T-helper 1 cell treated with Interleukin-12 subunit alpha and Interleukin-12 subunit beta and Interleukin-4 antibody, amounts not matched to agents 30 μg/mL and 1 μg/mL, for 36 hours (primary cell): ENCODE results near the gene FAM200C.
A peak's percentile ranks its signal among the peaks of the same experiment; 100 is the strongest.

Experiments
- H3K27ac Mint-ChIP-seq: one replicate; pipeline ENCODE4 v1.8.0; 2021; ENCODE audit warnings: mild to moderate bottlenecking, mixed read lengths
- H3K27me3 Mint-ChIP-seq: one replicate; pipeline ENCODE4 v1.8.0; 2021; ENCODE audit warnings: low read depth, mixed read lengths
- H3K36me3 Mint-ChIP-seq: one replicate; pipeline ENCODE4 v1.8.0; 2021; ENCODE audit warnings: low read depth, mixed read lengths
- H3K4me1 Mint-ChIP-seq: one replicate; pipeline ENCODE4 v1.8.0; 2021; ENCODE audit warnings: low read depth, mixed read lengths
- H3K4me3 Mint-ChIP-seq: one replicate; pipeline ENCODE4 v1.8.0; 2021; ENCODE audit warnings: mild to moderate bottlenecking, moderate library complexity, mixed read lengths
- H3K9me3 Mint-ChIP-seq: one replicate; pipeline ENCODE4 v1.8.0; 2021; ENCODE audit warnings: mixed read lengths

The FAM200C gene

GRCh38 chr5:160434022-160434531 lies 34.2 kb upstream of the FAM200C start:
- Mint-ChIP-seq H3K36me3 (peaks cover 4% of the 10 kb centered on the region), H3K27me3 (peaks cover 5% of the 10 kb centered on the region), H3K4me3 (no peak overlapping the region), H3K27ac (no peak overlapping the region), H3K9me3 (no peaks in the 10 kb centered on the region), H3K4me1 (peaks cover 12% of the 10 kb centered on the region)

- Mint-ChIP-seq H3K4me3 (no peak overlapping the region), H3K27me3 (peaks cover 5% of the 10 kb centered on the region), H3K27ac (no peak overlapping the region), H3K4me1 (peaks cover 5% of the 10 kb centered on the region), H3K36me3 (peaks cover 12% of the 10 kb centered on the region), H3K9me3 (no peaks in the 10 kb centered on the region)
Observed at GRCh38 chr5:160432787-160433186, 32.9 kb upstream of the FAM200C start.

- peaks cover 15% of the 10 kb centered on the region for H3K36me3 Mint-ChIP-seq
- peaks cover 5% of the 10 kb centered on the region for H3K4me1 Mint-ChIP-seq
- peaks cover 5% of the 10 kb centered on the region for H3K27me3 Mint-ChIP-seq
- no peaks in the 10 kb centered on the region for H3K9me3 Mint-ChIP-seq
- H3K4me3 Mint-ChIP-seq, result no peak overlapping the region
- H3K27ac Mint-ChIP-seq, result no peak overlapping the region
Observed at GRCh38 chr5:160432196-160432595, 32.3 kb upstream of the FAM200C start.

GRCh38 chr5:160427607-160428006 lies 27.8 kb upstream of the FAM200C start:
- H3K4me1 Mint-ChIP-seq, result peaks cover 27% of the 10 kb centered on the region
- H3K4me3 Mint-ChIP-seq, result no peak overlapping the region
- H3K36me3 Mint-ChIP-seq, result peaks cover 30% of the 10 kb centered on the region
- no peak overlapping the region for H3K27ac Mint-ChIP-seq
- no peaks in the 10 kb centered on the region for H3K27me3 Mint-ChIP-seq
- H3K9me3 Mint-ChIP-seq, result no peaks in the 10 kb centered on the region

- Mint-ChIP-seq H3K4me3 (peak overlapping the region; percentile 92), H3K36me3 (peaks cover 23% of the 10 kb centered on the region), H3K27ac (peak overlapping the region; percentile 67), H3K4me1 (peaks cover 58% of the 10 kb centered on the region), H3K27me3 (no peaks in the 10 kb centered on the region), H3K9me3 (no peaks in the 10 kb centered on the region)
Observed at GRCh38 chr5:160423099-160423498, 23.2 kb upstream of the FAM200C start.

- Mint-ChIP-seq H3K4me1 (peaks cover 66% of the 10 kb centered on the region), H3K36me3 (peaks cover 21% of the 10 kb centered on the region), H3K4me3 (peak within 1 kb of the TSS; percentile 92), H3K27me3 (no peaks in the 10 kb centered on the region), H3K27ac (peak within 1 kb of the TSS; percentile 93), H3K9me3 (no peaks in the 10 kb centered on the region)
Observed at GRCh38 chr5:160421625-160422258, 21.9 kb upstream of the FAM200C start, which contains the start of gene PTTG1. TSS of gene PTTG1 (plus strand) at chr5:160421855. CDS start at chr5:160422313, 458 bp downstream.

GRCh38 chr5:160420331-160420610 lies 20.4 kb upstream of the FAM200C start:
- Mint-ChIP-seq H3K4me1 (peaks cover 70% of the 10 kb centered on the region), H3K27ac (peak overlapping the region; percentile 97), H3K9me3 (no peaks in the 10 kb centered on the region), H3K36me3 (peaks cover 20% of the 10 kb centered on the region), H3K27me3 (no peaks in the 10 kb centered on the region), H3K4me3 (peak overlapping the region; percentile 97)

- peaks cover 67% of the 10 kb centered on the region for H3K4me1 Mint-ChIP-seq
- peak overlapping the region; percentile 97 for H3K27ac Mint-ChIP-seq
- H3K36me3 Mint-ChIP-seq, result peaks cover 19% of the 10 kb centered on the region
- H3K9me3 Mint-ChIP-seq, result no peaks in the 10 kb centered on the region
- no peaks in the 10 kb centered on the region for H3K27me3 Mint-ChIP-seq
- H3K4me3 Mint-ChIP-seq, result peak overlapping the region; percentile 97
Observed at GRCh38 chr5:160419458-160420330, 19.8 kb upstream of the FAM200C start.

GRCh38 chr5:160418561-160419457 lies 19.0 kb upstream of the FAM200C start, which contains the start of gene SLU7:
TSS of gene SLU7 (minus strand) at chr5:160419081. CDS start at chr5:160415294, 3,787 bp downstream.
- Mint-ChIP-seq H3K27ac (peak within 1 kb of the TSS; percentile 97), H3K36me3 (peaks cover 15% of the 10 kb centered on the region), H3K9me3 (no peaks in the 10 kb centered on the region), H3K4me1 (peaks cover 59% of the 10 kb centered on the region), H3K27me3 (no peaks in the 10 kb centered on the region), H3K4me3 (peak within 1 kb of the TSS; percentile 97)

- Mint-ChIP-seq H3K9me3 (no peaks in the 10 kb centered on the region), H3K4me1 (peaks cover 15% of the 10 kb centered on the region), H3K36me3 (peaks cover 13% of the 10 kb centered on the region), H3K27me3 (no peaks in the 10 kb centered on the region), H3K27ac (no peak overlapping the region), H3K4me3 (peak overlapping the region; percentile 84)
Observed at GRCh38 chr5:160398806-160399205, 1.0 kb downstream of the FAM200C start.

- Mint-ChIP-seq H3K27ac (no peak overlapping the region), H3K36me3 (peaks cover 5% of the 10 kb centered on the region), H3K27me3 (no peaks in the 10 kb centered on the region)
Observed at GRCh38 chr5:160397492-160397891, 2.4 kb downstream of the FAM200C start.

GRCh38 chr5:160395111-160395510 lies 4.7 kb downstream of the FAM200C start:
- H3K9me3 Mint-ChIP-seq, result no peaks in the 10 kb centered on the region
- no peak overlapping the region for H3K4me3 Mint-ChIP-seq
- H3K4me1 Mint-ChIP-seq, result peaks cover 12% of the 10 kb centered on the region
- H3K27me3 Mint-ChIP-seq, result no peaks in the 10 kb centered on the region
- no peak overlapping the region for H3K27ac Mint-ChIP-seq
- H3K36me3 Mint-ChIP-seq, result peaks cover 2% of the 10 kb centered on the region

More at GRCh38 chr5:160397492-160397891, 2.4 kb downstream of the FAM200C start:
- no peaks in the 10 kb centered on the region for H3K9me3 Mint-ChIP-seq
- H3K4me3 Mint-ChIP-seq, result no peak overlapping the region
- peaks cover 15% of the 10 kb centered on the region for H3K4me1 Mint-ChIP-seq

GRCh38 chr5:160390787-160391696 lies 8.8 kb downstream of the FAM200C start:
- Mint-ChIP-seq H3K4me1 (no peaks in the 10 kb centered on the region), H3K9me3 (peaks cover 16% of the 10 kb centered on the region)

More at GRCh38 chr5:160390787-160391696, 8.8 kb downstream of the FAM200C start:
- Mint-ChIP-seq H3K36me3 (peaks cover 2% of the 10 kb centered on the region), H3K27ac (no peak overlapping the region), H3K27me3 (peaks cover 4% of the 10 kb centered on the region), H3K4me3 (no peak overlapping the region)
